Karpas-422 (cell line): ENCODE measurements around the gene PRR3. TPM values are rescaled to one million over a fixed set of nuclear protein-coding genes. Genes with fewer than 3 reads are reported as not detected.

Experiments used
- DNase-seq: peaks from one replicate; pipeline ENCODE4 v3.0.0-alpha.2; 2015
- H2AFZ ChIP-seq: fragments of 200-600 bp; sonication (generic); 2 replicates; pipeline ENCODE4 v1.6.1; 2014; ENCODE audit warnings: antibody characterized with exemption, low read length, mixed read lengths
- H3K27ac ChIP-seq: fragments of 200-600 bp; sonication (generic); 2 replicates; pipeline ENCODE4 v1.5.1; 2014; ENCODE audit warnings: mild to moderate bottlenecking, low read length, moderate library complexity
- H3K27me3 ChIP-seq: fragments of 200-600 bp; sonication (generic); 2 replicates; pipeline ENCODE4 v1.6.1; 2014; ENCODE audit warnings: low read length, mixed read lengths
- H3K36me3 ChIP-seq: fragments of 200-600 bp; sonication (generic); 2 replicates; pipeline ENCODE4 v1.6.1; 2014; ENCODE audit warnings: low read length, mixed read lengths; ENCODE audit not compliant: insufficient read depth
- H3K4me1 ChIP-seq: fragments of 200-600 bp; sonication (generic); 2 replicates; pipeline ENCODE4 v1.6.1; 2014; ENCODE audit warnings: mild to moderate bottlenecking, low read length, mixed read lengths
- H3K4me2 ChIP-seq: fragments of 200-600 bp; sonication (generic); 2 replicates; pipeline ENCODE4 v1.6.1; 2014; ENCODE audit warnings: low read length, low read depth, mild to moderate bottlenecking; ENCODE audit not compliant: poor library complexity, severe bottlenecking
- H3K4me3 ChIP-seq: fragments of 200-600 bp; sonication (generic); 2 replicates; pipeline ENCODE4 v1.5.1; 2014; ENCODE audit warnings: mild to moderate bottlenecking, antibody characterized with exemption, low read length, mixed read lengths
- H3K79me2 ChIP-seq: fragments of 200-600 bp; sonication (generic); 2 replicates; pipeline ENCODE4 v1.6.1; 2014; ENCODE audit warnings: mild to moderate bottlenecking, low read length, mixed read lengths
- H3K9ac ChIP-seq: fragments of 200-600 bp; sonication (generic); 2 replicates; pipeline ENCODE4 v1.6.0; 2014; ENCODE audit warnings: low read length
- H3K9me2 ChIP-seq: fragments of 200-600 bp; sonication (generic), shearing (Covaris generic); replicated peaks from 2 replicates; pipeline ENCODE4 v1.6.0; 2014; ENCODE audit warnings: mild to moderate bottlenecking, low read length, moderate library complexity; ENCODE audit not compliant: insufficient read depth
- H3K9me3 ChIP-seq: fragments of 300-700, 200-600 bp; sonication (generic); 2 replicates; pipeline ENCODE4 v1.6.1; 2014; ENCODE audit warnings: low read length, mixed read lengths
- H4K20me1 ChIP-seq: fragments of 200-600 bp; sonication (generic); 2 replicates; pipeline ENCODE4 v1.6.1; 2014; ENCODE audit warnings: mild to moderate bottlenecking, antibody characterized with exemption, low read length, low read depth; ENCODE audit not compliant: insufficient read depth
- total RNA-seq: library from RNA; depleted of rRNA; stranded (reverse); fragments of >200 nt; shearing (Covaris generic); gene quantifications from 2 replicates; pipeline ENCODE4 v1.2.3, GENCODE V29; 2014; ENCODE audit warnings: low replicate concordance; rRNA removed

Gene PRR3
- 14.6 and 30.6 TPM in 2 replicates for total RNA-seq

- peaks cover 18% of the 10 kb centered on the region for H3K36me3 ChIP-seq
- H2AFZ ChIP-seq: peak within 1 kb of the TSS; percentile 81
- no peaks in the 10 kb centered on the region for H3K27me3 ChIP-seq
- peak within 1 kb of the TSS; percentile 86 for H3K27ac ChIP-seq
- peak within 1 kb of the TSS; percentile 90 for H3K4me3 ChIP-seq
- DNase-seq: peak; percentile 97
- H3K79me2 ChIP-seq: peaks cover 50% of the 10 kb centered on the region
- H3K9ac ChIP-seq: peak within 1 kb of the TSS; percentile 95
- no peaks in the 10 kb centered on the region for H3K9me2 ChIP-seq
- H4K20me1 ChIP-seq: peaks cover 8% of the 10 kb centered on the region; the same call in 1 of the 2 replicates
- H3K9me3 ChIP-seq: no peaks in the 10 kb centered on the region
- H3K4me1 ChIP-seq: peaks cover 19% of the 10 kb centered on the region
- peak within 1 kb of the TSS; percentile 90 for H3K4me2 ChIP-seq
Observed at GRCh38 chr6:30556906-30557682, at the start of gene PRR3. TSS of gene PRR3 (plus strand) at chr6:30557295. CDS start at chr6:30557345, 50 bp downstream.

DNA sequence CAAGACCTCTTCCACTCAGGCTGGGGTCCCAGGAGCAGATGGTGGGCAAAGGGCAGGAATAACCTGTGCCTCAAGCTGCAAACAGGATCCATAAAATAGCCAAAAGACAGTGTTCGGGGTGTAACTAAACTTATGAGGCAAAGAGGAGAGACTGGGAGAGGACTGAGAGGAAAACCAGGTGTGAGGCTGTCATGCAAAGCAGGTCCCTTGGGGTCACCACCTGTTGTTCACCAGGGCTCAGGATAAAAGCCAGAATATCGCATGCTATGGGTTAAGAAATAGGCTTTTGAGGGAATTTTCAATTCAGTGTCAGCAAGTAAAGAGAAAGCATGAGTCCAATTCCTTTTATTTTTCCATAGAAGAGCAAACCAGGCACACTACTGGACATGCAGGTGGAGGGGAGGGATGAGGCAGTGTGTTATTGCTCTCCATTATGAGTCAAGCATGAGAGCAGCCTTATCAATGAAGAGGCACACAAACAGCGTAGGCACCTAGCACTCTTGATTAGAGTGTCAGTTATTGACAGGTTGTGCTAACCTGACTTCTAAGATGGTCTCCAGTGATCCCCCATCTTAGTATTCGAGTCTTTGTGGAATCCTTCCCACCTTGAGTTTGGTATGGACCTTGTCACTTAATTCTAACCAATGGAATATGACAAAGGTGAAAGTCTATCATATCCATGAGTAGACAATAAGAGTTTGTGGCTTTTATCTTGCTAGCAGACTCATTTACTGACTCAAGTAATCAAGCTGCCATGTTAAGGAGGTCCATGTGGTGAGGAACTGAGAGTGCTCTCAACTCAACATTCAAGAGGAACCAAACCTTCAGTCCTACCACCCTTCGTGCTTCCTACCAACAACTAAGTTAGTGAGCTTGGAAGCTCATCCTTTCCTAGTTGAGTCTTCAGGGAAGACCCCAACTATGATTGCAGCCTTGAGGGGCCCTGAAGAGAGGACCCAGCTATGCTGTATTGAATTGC, 49.0 kb upstream of the PRR3 start:
- H3K4me3 ChIP-seq: peak overlapping the region; percentile 22; the same call in 1 of the 2 replicates

GRCh38 chr6:30508890-30509736, 48.0 kb upstream of the PRR3 start:
- Histone ChIP-seq H3K9me3 (no peaks in the 10 kb centered on the region), H3K27me3 (no peaks in the 10 kb centered on the region), H3K9ac (no peak overlapping the region), H3K4me3 (peak overlapping the region; percentile 22; the same call in 1 of the 2 replicates), H3K79me2 (no peaks in the 10 kb centered on the region), H2AFZ (peak overlapping the region; percentile 96), H3K27ac (peak overlapping the region; percentile 4; the same call in 1 of the 2 replicates), H3K4me1 (peaks cover 22% of the 10 kb centered on the region), H4K20me1 (no peaks in the 10 kb centered on the region), H3K4me2 (peak overlapping the region; percentile 7), H3K9me2 (no peaks in the 10 kb centered on the region), H3K36me3 (no peaks in the 10 kb centered on the region; the same call in 1 of the 2 replicates)
- peak; percentile 75 for DNase-seq

More for the DNA sequence above, 49.0 kb upstream of the PRR3 start:
- peak overlapping the region; percentile 31 for H3K4me2 ChIP-seq
- H4K20me1 ChIP-seq: no peaks in the 10 kb centered on the region
- H2AFZ ChIP-seq: peak overlapping the region; percentile 96
- H3K79me2 ChIP-seq: no peaks in the 10 kb centered on the region
- H3K27ac ChIP-seq: no peak overlapping the region
- H3K9ac ChIP-seq: no peak overlapping the region
- H3K9me3 ChIP-seq: no peaks in the 10 kb centered on the region
- H3K4me1 ChIP-seq: peaks cover 22% of the 10 kb centered on the region
- peak; percentile 42 for DNase-seq
- H3K36me3 ChIP-seq: no peaks in the 10 kb centered on the region; the same call in 1 of the 2 replicates
- H3K27me3 ChIP-seq: no peaks in the 10 kb centered on the region
- H3K9me2 ChIP-seq: no peaks in the 10 kb centered on the region

DNA sequence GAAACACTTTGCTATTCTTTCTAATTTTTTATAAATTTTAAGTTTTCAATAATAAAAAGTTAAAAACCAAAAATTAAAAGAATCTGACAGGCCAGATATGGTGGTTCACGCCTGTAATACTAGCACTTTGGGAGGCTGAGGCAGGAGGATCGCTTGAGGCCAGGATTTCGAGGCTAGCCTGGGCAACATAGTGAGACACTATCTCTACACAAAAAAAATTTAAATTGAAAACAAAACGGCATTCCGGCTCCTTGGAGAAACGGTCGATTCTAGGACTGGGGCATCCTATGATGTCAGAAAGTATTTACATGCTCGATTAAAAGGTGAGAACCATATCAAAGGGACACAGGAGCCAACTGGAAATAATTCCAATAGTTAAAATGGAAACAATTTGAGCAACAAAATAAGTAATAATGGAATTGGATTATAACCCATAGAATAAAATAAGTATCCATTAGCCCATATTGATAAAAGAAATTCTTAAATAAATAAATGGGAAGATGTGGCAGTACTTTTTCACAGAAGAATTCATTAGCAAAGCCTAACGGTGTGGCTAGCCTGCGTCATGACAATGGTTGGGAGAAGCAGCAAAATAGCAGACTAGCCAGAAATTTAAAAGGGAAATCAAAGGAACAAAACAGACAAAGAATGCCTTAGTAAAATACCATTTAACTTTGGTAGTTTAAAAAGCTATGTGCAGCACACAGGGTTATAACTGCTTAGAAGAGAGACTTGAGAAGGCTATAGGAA, 46.5 kb upstream of the PRR3 start:
- peak overlapping the region; percentile 20; the same call in 1 of the 2 replicates for H2AFZ ChIP-seq
- H3K27ac ChIP-seq: no peak overlapping the region
- H4K20me1 ChIP-seq: no peaks in the 10 kb centered on the region
- no peaks in the 10 kb centered on the region for H3K9me2 ChIP-seq
- no peak overlapping the region for H3K9ac ChIP-seq
- H3K4me1 ChIP-seq: peaks cover 22% of the 10 kb centered on the region
- no peak for DNase-seq
- no peaks in the 10 kb centered on the region for H3K79me2 ChIP-seq
- H3K4me2 ChIP-seq: no peak overlapping the region
- no peak overlapping the region for H3K4me3 ChIP-seq
- no peaks in the 10 kb centered on the region; the same call in 1 of the 2 replicates for H3K36me3 ChIP-seq
- no peaks in the 10 kb centered on the region for H3K9me3 ChIP-seq
- no peaks in the 10 kb centered on the region for H3K27me3 ChIP-seq

DNA sequence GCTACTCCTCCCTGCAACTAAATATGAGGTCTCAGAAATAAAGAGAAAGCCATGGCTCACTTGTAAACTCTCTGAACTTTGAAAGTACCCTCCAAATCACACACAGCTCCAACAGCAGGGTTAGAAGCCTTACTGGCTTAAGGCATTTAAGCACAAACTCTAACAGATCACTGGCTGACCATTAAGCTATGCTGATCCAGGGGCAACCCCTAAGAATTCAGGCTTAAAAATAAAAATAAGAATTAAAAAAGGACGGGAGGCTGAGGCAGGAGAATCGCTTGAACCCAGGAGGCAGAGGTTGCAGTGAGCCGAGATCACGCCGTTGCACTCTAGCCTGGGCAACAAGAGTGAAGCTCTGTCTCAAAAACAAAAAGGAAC, 45.9 kb upstream of the PRR3 start:
- H3K9me3 ChIP-seq: no peaks in the 10 kb centered on the region
- no peaks in the 10 kb centered on the region for H4K20me1 ChIP-seq
- no peak overlapping the region for H3K9ac ChIP-seq
- peaks cover 25% of the 10 kb centered on the region for H3K4me1 ChIP-seq
- H3K4me2 ChIP-seq: no peak overlapping the region
- H2AFZ ChIP-seq: peak overlapping the region; percentile 20; the same call in 1 of the 2 replicates
- H3K27ac ChIP-seq: no peak overlapping the region
- no peaks in the 10 kb centered on the region for H3K27me3 ChIP-seq
- no peaks in the 10 kb centered on the region; the same call in 1 of the 2 replicates for H3K36me3 ChIP-seq
- no peak for DNase-seq
- no peak overlapping the region for H3K4me3 ChIP-seq
- H3K79me2 ChIP-seq: no peaks in the 10 kb centered on the region
- no peaks in the 10 kb centered on the region for H3K9me2 ChIP-seq

DNA sequence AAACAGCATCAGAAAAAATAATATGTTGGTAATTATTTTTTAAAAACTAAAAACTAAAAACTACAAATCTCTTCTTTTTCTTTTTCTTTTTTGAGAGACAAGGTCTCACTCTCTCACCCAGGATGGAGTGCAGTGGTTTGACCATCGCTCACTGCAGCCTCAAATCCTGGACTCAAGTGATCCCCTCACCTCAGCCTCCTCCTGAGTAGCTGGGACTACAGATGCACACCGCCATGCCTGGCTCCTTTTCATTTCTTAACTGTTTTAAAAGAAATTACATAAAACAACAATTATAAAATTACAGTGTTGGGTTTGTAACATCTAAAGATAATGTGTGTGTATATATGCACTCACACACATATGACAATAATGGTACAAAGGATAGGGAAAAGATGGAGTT, 43.6 kb upstream of the PRR3 start:
- no peaks in the 10 kb centered on the region for H3K27me3 ChIP-seq
- no peak overlapping the region for H3K27ac ChIP-seq
- no peak overlapping the region for H2AFZ ChIP-seq
- DNase-seq: no peak
- no peaks in the 10 kb centered on the region; the same call in 1 of the 2 replicates for H3K36me3 ChIP-seq
- H3K4me1 ChIP-seq: peaks cover 19% of the 10 kb centered on the region
- no peaks in the 10 kb centered on the region for H3K79me2 ChIP-seq
- no peak overlapping the region for H3K4me2 ChIP-seq
- H3K9ac ChIP-seq: no peak overlapping the region
- H4K20me1 ChIP-seq: no peaks in the 10 kb centered on the region
- no peak overlapping the region for H3K4me3 ChIP-seq
- H3K9me2 ChIP-seq: no peaks in the 10 kb centered on the region
- no peaks in the 10 kb centered on the region for H3K9me3 ChIP-seq

DNA sequence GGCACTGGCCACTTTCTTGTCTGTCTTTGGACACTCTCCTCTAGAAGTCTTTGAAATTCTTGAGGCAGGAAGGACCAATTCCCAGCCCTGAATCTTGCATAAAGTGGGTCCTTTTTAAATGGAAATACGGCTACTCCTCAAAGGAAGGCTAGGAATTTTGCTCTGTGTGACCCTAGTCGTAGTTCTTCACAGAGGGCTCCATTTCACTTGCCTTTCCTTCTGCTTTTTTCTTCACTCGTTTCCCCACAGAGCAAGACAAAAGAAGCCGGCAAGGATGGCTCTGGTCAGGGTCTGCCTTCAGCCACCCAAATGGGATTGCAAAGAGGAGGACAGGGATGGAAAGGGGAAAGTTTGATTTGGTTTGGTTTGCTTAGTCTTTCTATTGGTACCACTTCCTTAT, 42.0 kb upstream of the PRR3 start:
- no peak overlapping the region for H3K4me3 ChIP-seq
- no peak overlapping the region for H3K4me2 ChIP-seq
- H2AFZ ChIP-seq: no peak overlapping the region
- no peaks in the 10 kb centered on the region for H4K20me1 ChIP-seq
- H3K4me1 ChIP-seq: peaks cover 8% of the 10 kb centered on the region
- H3K36me3 ChIP-seq: no peaks in the 10 kb centered on the region
- H3K9me2 ChIP-seq: no peaks in the 10 kb centered on the region
- H3K9me3 ChIP-seq: no peaks in the 10 kb centered on the region
- H3K79me2 ChIP-seq: no peaks in the 10 kb centered on the region
- DNase-seq: peak; percentile 37
- H3K9ac ChIP-seq: no peak overlapping the region
- H3K27me3 ChIP-seq: no peaks in the 10 kb centered on the region
- H3K27ac ChIP-seq: no peak overlapping the region
